CD1c-positive myeloid dendritic cell (primary cell): ENCODE data around the gene PRIM2.
"Not testable (repeated sequence)": the region's sequence is repeated elsewhere in the genome, so short reads cannot be mapped to it uniquely, and the experiment has no call there.

ENCODE experiments used
- DNase-seq: peaks from one replicate; pipeline ENCODE4 v3.0.0-alpha.2; 2016; ENCODE audit errors: extremely low spot score

The PRIM2 gene

GRCh38 chr6:57310095-57310816 lies 7.2 kb upstream of the PRIM2 start:
- DNase-seq, result not testable (repeated sequence)

- DNase-seq, result no peak
These were observed 6.6 kb upstream of the PRIM2 start for GRCh38 chr6:57310817-57311157.

DNA sequence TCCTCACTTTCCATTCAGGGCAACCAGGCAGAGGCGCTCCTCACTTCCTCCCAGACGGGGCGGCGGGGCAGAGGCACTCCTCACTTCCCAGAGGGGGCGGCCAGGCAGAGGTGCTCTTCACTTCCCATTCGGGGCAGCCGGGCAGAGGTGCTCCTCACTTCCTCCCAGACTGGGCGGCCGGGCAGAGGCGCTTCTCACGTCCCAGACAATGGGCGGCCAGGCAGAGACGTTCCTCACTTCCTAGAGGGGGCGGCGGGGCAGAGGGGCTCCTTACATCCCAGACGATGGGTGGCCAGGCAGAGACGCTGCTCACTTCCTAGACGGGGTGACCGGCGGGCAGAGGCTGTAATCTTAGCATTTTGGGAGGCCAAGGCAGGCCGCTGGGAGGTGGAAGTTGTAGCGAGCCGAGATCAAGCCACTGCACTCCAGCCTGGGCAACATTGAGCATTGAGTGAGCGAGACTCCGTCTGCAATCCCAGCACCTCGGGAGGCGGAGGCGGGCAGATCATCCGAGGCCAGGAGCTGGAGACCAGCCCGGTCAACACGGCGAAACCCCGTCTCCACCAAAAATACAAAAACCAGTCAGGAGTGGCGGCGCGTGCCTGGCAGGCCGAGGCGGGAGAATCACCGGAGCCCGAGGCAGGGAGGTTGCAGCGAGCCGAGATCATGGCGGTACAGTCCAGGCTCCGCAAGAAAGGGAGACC lies 6.0 kb upstream of the PRIM2 start:
- not testable (repeated sequence) for DNase-seq

DNA sequence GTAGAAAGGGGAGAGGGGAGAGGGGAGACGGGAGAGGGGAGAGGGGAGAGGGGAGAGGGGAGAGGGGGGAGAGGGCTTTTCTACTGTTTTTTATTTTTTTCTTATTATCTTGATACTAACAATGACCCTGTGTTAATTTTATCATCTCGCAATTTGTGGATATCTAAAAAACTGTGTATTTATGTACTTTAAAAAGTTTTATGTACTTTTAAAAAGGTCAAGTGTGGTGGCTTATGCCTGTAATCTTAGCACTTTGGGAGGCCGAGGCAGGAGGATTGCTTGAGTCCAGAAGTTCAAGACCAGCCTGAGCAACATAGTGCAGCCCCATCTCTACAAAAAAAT lies 5.5 kb upstream of the PRIM2 start:
- DNase-seq, result no peak

DNA sequence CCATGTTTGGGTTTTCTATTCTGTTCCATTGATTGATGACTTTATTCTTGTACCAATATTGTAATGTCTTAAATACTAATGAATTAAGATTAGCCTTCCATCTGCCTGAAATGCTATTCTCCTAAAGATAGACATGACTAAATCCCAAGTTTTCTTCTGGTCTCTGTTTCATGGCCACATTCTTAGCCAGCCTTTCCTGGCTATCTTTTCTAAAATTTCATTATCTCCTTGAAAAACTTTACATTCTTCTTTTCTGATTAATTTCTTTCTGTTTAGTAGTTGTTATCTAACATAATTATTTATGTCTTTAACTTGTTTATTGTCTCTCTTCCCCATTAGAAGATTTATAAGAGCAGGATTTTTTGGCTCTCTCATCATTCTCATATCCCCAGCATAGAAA lies 4.4 kb upstream of the PRIM2 start:
- DNase-seq, result no peak

- no peak for DNase-seq
These were observed 3.5 kb upstream of the PRIM2 start for GRCh38 chr6:57313711-57314471.

DNA sequence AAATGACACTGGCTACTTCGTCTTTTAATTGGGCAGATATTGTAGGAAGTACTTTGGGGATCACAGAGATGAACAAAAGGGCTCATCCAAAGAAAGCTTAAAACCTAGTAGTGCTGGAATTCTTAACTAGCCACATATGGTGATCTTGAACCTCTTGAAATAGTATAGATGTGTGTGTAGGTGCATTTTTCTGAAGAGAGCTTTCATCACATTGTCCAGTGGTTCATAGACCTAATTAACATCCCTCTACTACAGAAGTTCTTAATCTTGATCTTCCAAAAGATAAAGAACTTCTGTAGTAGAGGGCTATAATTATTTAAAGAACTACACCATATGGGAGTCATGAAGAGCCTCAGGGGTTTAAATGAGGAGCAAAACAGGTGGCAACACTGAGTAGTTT lies 2.3 kb upstream of the PRIM2 start:
- DNase-seq, result no peak

- DNase-seq, result no peak
These were observed 1.6 kb upstream of the PRIM2 start for GRCh38 chr6:57315851-57316250.

- peak; percentile 92 for DNase-seq
These were observed 810 bp upstream of the PRIM2 start for GRCh38 chr6:57316581-57317059.

DNA sequence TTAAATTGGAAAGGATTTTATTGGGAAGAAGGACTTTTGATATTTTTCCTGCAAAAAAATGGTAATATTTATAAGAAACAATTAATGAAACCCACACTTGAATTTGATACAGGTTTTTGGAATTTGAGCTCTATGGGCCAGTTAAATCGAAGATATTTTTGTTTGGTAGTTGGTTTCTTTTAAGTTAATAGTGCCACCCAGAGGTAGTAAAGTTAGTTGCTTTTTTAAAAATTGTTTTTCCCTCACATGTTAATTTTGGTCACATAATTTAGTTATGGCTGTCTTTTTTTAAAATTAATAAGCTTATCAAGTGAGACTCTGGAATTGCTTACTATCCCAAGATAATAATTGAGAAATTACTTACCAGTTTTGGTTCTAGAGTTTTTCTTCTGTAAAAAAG lies 7.1 kb downstream of the PRIM2 start:
- DNase-seq, result peak; percentile 7

DNA sequence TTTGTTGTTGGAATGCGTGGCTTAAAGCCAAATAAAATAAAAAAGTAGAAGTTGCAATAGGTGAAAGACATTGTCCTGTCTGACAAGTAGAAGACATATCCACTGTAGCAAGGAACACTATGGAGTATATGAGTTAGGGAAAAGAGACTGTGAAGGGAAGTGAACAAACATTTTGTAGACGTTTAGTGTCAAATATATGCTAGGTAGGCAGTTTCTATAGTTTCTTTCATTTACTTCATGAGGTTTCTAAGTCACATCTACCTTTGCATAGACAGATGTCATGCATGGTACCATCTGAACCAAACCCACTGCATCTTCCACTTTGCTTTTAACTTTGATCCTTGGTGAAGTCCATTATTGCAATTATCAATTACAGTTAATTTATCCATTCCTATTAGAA lies 9.9 kb downstream of the PRIM2 start:
- no peak for DNase-seq

- no peak for DNase-seq
These were observed 10.6 kb downstream of the PRIM2 start for GRCh38 chr6:57328074-57328473.

DNA sequence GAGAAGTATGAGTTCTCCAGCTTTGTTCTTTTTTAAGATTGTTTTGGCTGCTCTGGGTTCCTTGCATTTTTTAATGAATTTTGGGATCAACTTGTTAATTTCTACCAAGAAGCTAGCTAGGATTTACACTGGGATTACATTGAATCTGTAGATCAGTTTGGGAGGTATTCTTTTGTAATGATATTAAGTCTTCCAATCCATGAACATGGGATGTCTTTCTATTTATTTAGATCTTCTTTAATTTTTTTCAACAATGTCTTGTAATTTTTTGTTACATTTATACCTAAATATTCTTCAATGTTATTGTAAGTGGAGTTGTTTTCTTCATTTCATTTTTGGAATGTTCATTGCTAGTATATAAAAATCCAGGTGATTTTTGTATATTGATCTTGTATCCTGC lies 12.5 kb downstream of the PRIM2 start:
- no peak for DNase-seq

- DNase-seq, result no peak
These were observed 24.8 kb downstream of the PRIM2 start for GRCh38 chr6:57342148-57342669.

DNA sequence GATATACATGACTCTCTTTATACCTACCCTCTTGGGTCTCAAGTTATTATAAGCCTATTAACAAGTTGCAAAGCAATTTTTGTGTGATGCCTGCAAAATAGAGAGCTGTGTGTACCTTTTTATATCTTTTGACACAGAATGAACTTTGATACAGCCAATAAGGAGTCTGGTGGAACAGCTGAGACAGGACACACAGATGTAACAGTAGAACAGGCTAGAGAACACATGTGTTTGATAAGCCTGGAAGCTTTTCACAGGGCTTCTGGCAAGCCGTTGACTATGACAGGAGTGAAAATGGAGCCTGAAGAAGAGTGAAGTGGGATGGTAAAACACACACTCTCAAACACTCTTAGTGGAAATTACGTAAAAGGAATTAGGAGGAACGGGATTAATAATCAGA lies 25.9 kb downstream of the PRIM2 start:
- DNase-seq, result not testable (repeated sequence)

- not testable (repeated sequence) for DNase-seq
These were observed 29.3 kb downstream of the PRIM2 start for GRCh38 chr6:57346715-57347114.

- DNase-seq, result not testable (repeated sequence)
These were observed 30.2 kb downstream of the PRIM2 start for GRCh38 chr6:57347597-57347996.

DNA sequence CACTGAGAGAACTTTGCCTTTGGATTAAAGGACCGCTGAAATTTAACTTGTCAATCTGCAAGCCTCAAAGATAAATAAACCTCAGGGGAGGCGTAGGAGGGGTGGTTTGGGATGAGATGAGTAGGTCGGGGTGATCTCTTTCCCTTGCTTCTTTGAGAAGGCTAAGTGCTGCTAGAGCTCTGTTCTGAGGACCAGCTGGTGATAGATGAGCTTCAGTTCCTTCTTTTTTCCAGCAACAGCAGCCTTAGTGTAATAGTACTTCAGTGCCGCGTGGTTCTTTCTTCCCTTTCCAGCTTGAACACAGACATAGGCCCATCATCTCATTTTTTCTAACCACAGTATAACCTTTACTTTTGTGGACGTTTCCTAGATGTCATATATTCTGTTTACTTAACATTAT lies 33.0 kb downstream of the PRIM2 start:
- DNase-seq, result not testable (repeated sequence)

- DNase-seq, result not testable (repeated sequence)
These were observed 35.2 kb downstream of the PRIM2 start for GRCh38 chr6:57352596-57352995.

DNA sequence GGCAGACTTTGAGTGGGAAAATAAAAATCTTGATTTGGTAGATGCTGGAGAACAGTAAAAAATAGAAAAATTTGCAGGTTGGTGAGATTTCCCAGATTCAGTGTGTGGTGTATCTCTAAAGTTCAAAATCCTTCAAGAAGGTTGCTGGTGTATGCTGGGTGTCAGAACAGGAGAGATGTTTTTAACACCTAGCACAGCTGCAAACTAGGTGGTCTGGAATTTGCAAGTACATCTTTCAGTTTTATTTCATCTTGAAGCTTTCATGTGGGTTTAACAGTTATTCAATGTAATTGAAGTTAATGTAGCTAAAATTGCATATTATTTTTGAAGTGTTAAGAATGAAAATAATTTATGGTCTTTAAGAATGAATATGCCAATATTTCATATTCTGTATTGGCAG lies 40.9 kb downstream of the PRIM2 start:
- DNase-seq, result not testable (repeated sequence)

DNA sequence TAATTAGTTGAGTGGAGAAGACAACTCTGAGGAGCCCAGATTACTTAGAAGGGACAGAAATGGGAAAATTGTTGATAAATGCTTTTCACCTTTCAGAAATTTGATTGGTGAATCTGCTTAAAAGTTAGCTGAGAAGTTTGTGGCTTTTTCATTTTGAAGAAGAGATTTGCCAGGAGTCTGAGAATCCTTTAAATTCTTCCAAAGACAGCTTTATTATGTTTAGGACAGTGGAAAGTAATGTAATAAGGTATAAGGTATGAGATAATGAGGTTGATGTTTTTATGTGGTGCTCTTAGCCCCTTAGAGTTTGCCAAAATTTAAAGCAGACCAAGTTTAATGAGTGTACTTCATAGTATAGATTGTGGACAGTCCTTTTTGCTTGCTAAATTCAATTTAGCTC lies 42.3 kb downstream of the PRIM2 start:
- DNase-seq, result not testable (repeated sequence)

- not testable (repeated sequence) for DNase-seq
These were observed 44.9 kb downstream of the PRIM2 start for GRCh38 chr6:57362340-57362739.
